Measurements from ENCODE around the gene MYL1.

The MYL1 gene

DNA sequence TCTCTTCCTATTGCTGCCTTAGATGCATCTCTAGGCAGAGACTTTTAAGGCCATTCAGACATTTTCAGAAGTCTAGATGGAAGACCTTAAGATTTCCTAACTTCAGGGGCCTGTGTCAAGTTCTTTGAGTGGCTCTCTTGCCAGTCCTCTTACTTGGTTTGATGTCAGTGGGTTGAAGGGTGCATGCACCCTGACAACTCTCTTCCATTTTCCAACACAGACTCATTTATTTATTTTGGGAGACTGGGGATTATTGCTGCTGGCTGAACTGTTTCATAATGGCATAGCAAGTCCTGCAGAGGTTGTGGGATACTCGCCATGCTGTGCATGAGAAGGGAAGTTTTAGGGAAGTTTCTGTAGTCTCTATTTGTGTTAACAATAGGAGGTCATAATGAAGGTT is 50.7 kb downstream of the MYL1 start:
- DNase-seq, result no peak

DNA sequence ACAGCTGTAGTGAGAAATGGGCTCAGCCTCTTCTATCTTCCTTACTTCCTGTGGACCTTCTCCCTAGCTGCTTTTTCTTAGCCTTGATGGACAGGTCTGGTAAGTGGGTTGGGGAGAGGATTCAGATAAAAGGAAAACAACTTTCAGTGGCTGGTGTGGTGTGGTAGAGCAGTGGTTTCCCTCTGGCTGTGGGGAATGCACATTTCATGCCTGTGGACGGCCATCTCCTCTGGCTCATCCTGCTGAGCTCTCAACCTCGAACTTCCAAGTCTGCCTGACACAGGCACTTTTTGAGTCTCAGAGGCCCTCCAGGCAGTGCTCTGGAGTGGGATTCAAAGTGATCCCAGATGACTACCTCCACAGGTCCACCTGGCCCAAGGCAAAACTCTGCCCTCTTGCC is 51.1 kb downstream of the MYL1 start:
- DNase-seq, result no peak

DNA sequence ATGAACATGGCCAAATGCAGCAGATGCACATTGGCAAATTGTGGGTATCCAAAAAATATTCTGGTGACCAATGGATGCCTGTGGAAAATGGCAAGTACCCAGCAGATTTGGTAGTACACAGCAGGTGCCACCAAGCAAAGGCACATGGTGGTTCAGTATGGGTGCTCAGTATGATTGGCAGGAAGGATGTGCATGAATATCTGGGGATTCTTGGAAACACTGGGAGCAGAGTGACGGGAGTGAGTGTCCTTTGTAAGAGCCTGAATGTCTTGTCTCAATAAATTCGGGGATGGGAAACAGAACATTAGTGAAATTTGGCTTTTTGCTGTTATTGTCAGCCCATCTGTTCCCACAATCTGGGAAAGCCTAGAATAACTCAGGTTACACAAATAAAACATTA is 52.9 kb downstream of the MYL1 start:
- DNase-seq, result no peak

DNA sequence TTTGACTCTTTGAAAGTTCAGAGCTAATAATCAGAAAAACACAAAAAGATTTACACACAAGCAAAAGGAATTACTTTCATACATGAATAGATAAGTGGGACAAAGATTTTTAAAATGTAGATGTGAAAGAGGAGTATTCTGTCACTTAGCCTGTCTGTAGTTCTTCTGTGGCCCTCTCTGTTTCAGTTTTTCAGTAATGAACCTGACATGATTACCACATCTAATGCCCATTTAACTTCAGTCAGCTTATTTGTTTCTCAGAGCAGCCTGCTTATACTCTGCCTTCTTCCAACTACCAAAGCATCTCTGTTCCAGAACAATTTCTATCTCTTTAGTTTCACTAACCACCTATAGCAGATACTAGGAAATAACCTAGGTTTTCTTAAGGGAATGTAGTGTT is 55.3 kb downstream of the MYL1 start:
- DNase-seq, result no peak

DNA sequence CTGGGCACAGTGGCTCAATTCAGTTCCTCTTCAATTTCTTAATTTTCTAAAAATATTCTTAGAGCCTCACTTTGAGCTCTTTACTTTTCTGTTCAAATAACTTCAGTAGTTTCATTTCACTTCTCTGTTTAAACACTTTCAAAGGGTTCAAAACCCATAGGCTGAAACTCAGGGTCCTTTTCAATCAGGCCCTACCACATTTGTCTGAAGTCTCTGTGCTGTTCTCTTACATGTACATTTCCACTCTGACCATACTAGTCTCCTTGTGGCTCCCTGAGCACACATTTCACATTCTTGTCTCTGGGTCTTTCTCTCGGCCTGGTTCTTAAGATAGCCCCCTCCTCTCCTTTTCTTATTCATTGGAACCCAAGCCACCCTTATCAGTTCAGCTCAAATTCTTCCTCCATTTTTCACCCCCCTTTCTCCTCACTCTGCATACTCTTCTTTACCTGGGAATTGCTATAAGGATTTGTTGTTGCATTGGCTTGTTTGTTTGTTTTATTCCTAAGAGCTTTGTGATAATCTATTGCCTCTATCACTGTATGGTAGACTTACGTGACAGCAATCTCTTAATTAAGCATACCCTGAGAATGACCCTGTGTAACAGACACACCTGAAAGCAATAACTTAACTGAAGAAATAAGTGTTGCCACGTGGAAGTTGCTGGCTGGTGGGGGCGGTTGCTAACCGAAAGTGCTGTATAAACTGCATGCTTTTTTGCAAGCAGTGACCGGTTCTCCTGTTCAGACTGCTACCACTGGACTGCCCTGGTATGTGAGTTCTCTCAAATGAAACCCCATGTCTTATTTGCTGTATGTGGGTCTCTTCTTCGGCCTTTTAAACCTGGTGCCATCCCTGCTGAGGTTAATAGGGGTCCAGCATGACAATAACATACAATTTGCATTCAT is 62.0 kb downstream of the MYL1 start:
- no peak for DNase-seq

DNA sequence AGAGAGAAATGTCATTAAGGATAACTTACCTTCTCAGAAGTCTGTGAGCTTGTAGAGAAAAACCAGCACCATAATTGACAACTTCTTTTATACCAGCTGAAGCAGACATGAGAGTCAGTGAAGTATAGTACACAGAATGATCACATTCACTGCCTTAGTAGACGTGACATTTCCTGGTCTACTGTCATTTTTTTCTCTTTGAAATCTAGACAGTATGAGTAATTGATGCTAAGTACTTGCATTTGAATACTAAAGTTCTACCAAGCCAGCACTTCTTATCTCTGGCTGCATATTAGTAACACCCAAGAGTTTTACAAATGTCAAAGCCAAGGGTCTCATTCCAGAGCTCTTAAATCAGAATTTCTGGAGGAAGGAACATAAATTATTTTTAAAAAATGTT is 64.4 kb downstream of the MYL1 start:
- no peak for DNase-seq
